K562 (cell line): ENCODE measurements around the gene KCNS1. TPM values are rescaled to one million over a fixed set of nuclear protein-coding genes. Genes with fewer than 3 reads are reported as not detected.

Experiments used
- BCOR ChIP-seq: fragments of 450-650 bp; IDR thresholded peaks from 2 replicates; pipeline ENCODE4 v1.6.1; 2016
- BRF2 ChIP-seq: IDR thresholded peaks from 3 replicates; pipeline ENCODE4 v1.6.1; 2011; ENCODE audit warnings: borderline replicate concordance, mild to moderate bottlenecking; ENCODE audit not compliant: insufficient read length, insufficient read depth
- CBX1 ChIP-seq: sonication (generic); IDR thresholded peaks from 2 replicates; pipeline ENCODE4 v1.6.1; 2016; ENCODE audit warnings: antibody characterized with exemption, low read depth, mild to moderate bottlenecking
- CEBPZ ChIP-seq: fragments of 150-350 bp; IDR thresholded peaks from 2 replicates; pipeline ENCODE4 v1.6.1; 2014; ENCODE audit warnings: low read depth, mild to moderate bottlenecking, low read length, borderline replicate concordance
- HES1 ChIP-seq: fragments of 450-650 bp; IDR thresholded peaks from 2 replicates; pipeline ENCODE4 v1.6.1; 2016; ENCODE audit warnings: low read depth, mild to moderate bottlenecking, moderate library complexity
- NFIX ChIP-seq: fragments of 250-450 bp; sonication (Bioruptor Pico); IDR thresholded peaks from 2 replicates; pipeline ENCODE4 v1.4.0; 2020; ENCODE audit warnings: low read depth, mild to moderate bottlenecking, moderate library complexity
- RBM15 ChIP-seq: fragments of 200-400 bp; formaldehyde crosslinking; IDR thresholded peaks from 2 replicates; pipeline ENCODE4 v1.6.1; 2018; ENCODE audit warnings: mild to moderate bottlenecking, low read length, moderate library complexity; ENCODE audit not compliant: insufficient read depth
- SUPT5H ChIP-seq: fragments of 450-650 bp; IDR thresholded peaks from 2 replicates; pipeline ENCODE4 v1.6.1; 2016
- TFAP4 ChIP-seq: sonication (generic); formaldehyde crosslinking; IDR thresholded peaks from 2 replicates; pipeline ENCODE4 v1.8.0; 2022; ENCODE audit warnings: missing genetic modification reagents, mild to moderate bottlenecking, moderate library complexity, borderline replicate concordance
- THAP12 ChIP-seq: fragments of 250-450 bp; sonication (Bioruptor Pico); IDR thresholded peaks from 2 replicates; pipeline ENCODE4 v1.9.0; 2021; ENCODE audit warnings: mild to moderate bottlenecking, inconsistent platforms
- ZNF444 ChIP-seq: fragments of 250-450 bp; sonication (Bioruptor Pico); IDR thresholded peaks from 2 replicates; pipeline ENCODE4 v1.4.0; 2020; ENCODE audit warnings: mild to moderate bottlenecking, moderate library complexity
- ZNF696 ChIP-seq: fragments of 250-450 bp; sonication (Bioruptor Pico); conservative IDR thresholded peaks from 2 replicates; pipeline ENCODE4 v1.4.0; 2020; ENCODE audit warnings: mild to moderate bottlenecking, moderate library complexity
- polyA plus RNA-seq, 8 experiments: library from polyadenylated mRNA; depleted of rRNA in 4 of 8; stranded (reverse) in 5 of 8; unstranded in 3 of 8; fragments of >200 nt; fragmentation: Nextera tagmentation in 2 of 8; fragmentation: Illumina TruSeq in 1 of 8; extraction: Ambion mirVana in 2 of 8; extraction: Trizol in 1 of 8; gene quantifications; 2 replicates each; pipeline versions ENCODE4 v1.2.1 to v1.2.3, GENCODE V29; 2011 to 2014; ENCODE audit warnings: inconsistent platforms in 1 of 8, missing spikeins in 1 of 8
- total RNA-seq, 7 experiments: library from RNA; depleted of rRNA in 6 of 7; stranded (reverse); fragments of >200 nt in 6 of 7; fragmentation: Illumina TruSeq in 2 of 7; extraction: Trizol in 2 of 7; gene quantifications; 2 replicates each; pipeline versions ENCODE4 v1.2.1 to v1.2.3, GENCODE V29; 2011 to 2021; ENCODE audit warnings: low replicate concordance in 1 of 7

The KCNS1 gene
- total and polyA plus RNA-seq, 9 of the 15 experiments (the other 6 are each of a cell fraction or from before 2014, with no cell fraction given): not detected

GRCh38 chr20:45070932-45071632 lies 29.8 kb downstream of the KCNS1 start (continued):
- TF ChIP-seq TFAP4 (CRISPR knock-in tag) (no peak), CEBPZ (no peak), ZNF444 (CRISPR knock-in tag) (no peak), CBX1 (no peak), NFIX (CRISPR knock-in tag) (no peak), SUPT5H (no peak), RBM15 (no peak), BRF2 (no peak), ZNF696 (CRISPR knock-in tag) (no peak), BCOR (no peak), HES1 (peak; percentile 84), THAP12 (CRISPR knock-in tag) (no peak)
